GM23338 (cell line): ENCODE results near the gene IZUMO1R. TPM values are rescaled to one million over a fixed set of nuclear protein-coding genes. Genes with fewer than 3 reads are reported as not detected.

Experiments used
- ATAC-seq: fragments of 200-7000 bp; cut with Tn5 transposase; 3 replicates; pipeline ENCODE4 v1.9.1; 2020
- DNase-seq: peaks from one replicate; pipeline ENCODE4 v3.0.0-alpha.2; 2015; ENCODE audit warnings: low spot score
- H2AFZ ChIP-seq: fragments of 200-600 bp; sonication (generic); 2 replicates; pipeline ENCODE4 v1.8.0; 2016; ENCODE audit warnings: antibody characterized with exemption, mild to moderate bottlenecking, moderate library complexity
- H3F3A ChIP-seq: fragments of 200-600 bp; sonication (generic); replicated peaks from 2 replicates; pipeline ENCODE4 v1.8.0; 2017; ENCODE audit warnings: antibody characterized with exemption, mixed run types, low read depth
- H3K27ac ChIP-seq: fragments of 200-600 bp; sonication (generic); 2 replicates; pipeline ENCODE4 v1.6.1; 2016; ENCODE audit warnings: low read depth
- H3K27me3 ChIP-seq: fragments of 200-600 bp; sonication (generic); 2 replicates; pipeline ENCODE4 v1.8.0; 2016; ENCODE audit warnings: mild to moderate bottlenecking, mixed run types, moderate library complexity; ENCODE audit not compliant: insufficient read depth
- H3K36me3 ChIP-seq: fragments of 200-600 bp; sonication (generic); 2 replicates; pipeline ENCODE4 v1.8.0; 2016; ENCODE audit warnings: mild to moderate bottlenecking; ENCODE audit not compliant: insufficient read depth
- H3K4me1 ChIP-seq: fragments of 200-600 bp; sonication (generic); 2 replicates; pipeline ENCODE4 v1.8.0; 2016; ENCODE audit warnings: mild to moderate bottlenecking, moderate library complexity; ENCODE audit not compliant: insufficient read depth
- H3K4me2 ChIP-seq: fragments of 200-600 bp; sonication (generic); 2 replicates; pipeline ENCODE4 v1.7.1; 2017; ENCODE audit warnings: mixed run types
- H3K4me3 ChIP-seq: fragments of 200-600 bp; sonication (generic); 2 replicates; pipeline ENCODE4 v1.6.1; 2016; ENCODE audit warnings: mixed run types
- H3K79me2 ChIP-seq: fragments of 200-600 bp; sonication (generic); replicated peaks from 2 replicates; pipeline ENCODE4 v1.8.0; 2017; ENCODE audit warnings: mild to moderate bottlenecking; ENCODE audit not compliant: insufficient read depth
- H3K9me2 ChIP-seq: fragments of 200-600 bp; sonication (generic); 2 replicates; pipeline ENCODE4 v1.8.0; 2017; ENCODE audit not compliant: insufficient read depth
- H4K20me1 ChIP-seq: fragments of 200-600 bp; sonication (generic); replicated peaks from 2 replicates; pipeline ENCODE4 v1.8.0; 2017; ENCODE audit warnings: mild to moderate bottlenecking; ENCODE audit not compliant: insufficient read depth
- H3K27ac Mint-ChIP-seq: 2 replicates; pipeline ENCODE4 v1.8.0; 2020; ENCODE audit warnings: inconsistent platforms, mild to moderate bottlenecking, moderate library complexity, mixed read lengths
- H3K27me3 Mint-ChIP-seq: 3 replicates; pipeline ENCODE4 v1.8.0; 2022; ENCODE audit warnings: low read depth, mild to moderate bottlenecking, moderate library complexity, mixed read lengths, inconsistent platforms; ENCODE audit not compliant: insufficient read depth, poor library complexity
- H3K36me3 Mint-ChIP-seq: 3 replicates; pipeline ENCODE4 v1.8.0; 2021; ENCODE audit warnings: low read depth, mild to moderate bottlenecking, inconsistent platforms, moderate library complexity, mixed read lengths
- H3K4me1 Mint-ChIP-seq: 3 replicates; pipeline ENCODE4 v1.8.0; 2020; ENCODE audit warnings: mild to moderate bottlenecking, inconsistent platforms, mixed read lengths
- H3K4me3 Mint-ChIP-seq: 3 replicates; pipeline ENCODE4 v1.8.0; 2021; ENCODE audit warnings: moderate library complexity, mild to moderate bottlenecking, inconsistent platforms, mixed read lengths
- H3K9me3 Mint-ChIP-seq: 3 replicates; pipeline ENCODE4 v1.8.0; 2020; ENCODE audit warnings: moderate library complexity, mild to moderate bottlenecking, inconsistent platforms, mixed read lengths
- CREB1 ChIP-seq: fragments of 250-450 bp; sonication (Bioruptor Pico); IDR thresholded peaks from 2 replicates; pipeline ENCODE4 v1.5.0; 2020; ENCODE audit warnings: low read depth, mild to moderate bottlenecking, moderate library complexity
- ETS1 ChIP-seq: IDR thresholded peaks from 2 replicates; pipeline ENCODE4 v1.6.1; 2016; ENCODE audit warnings: antibody characterized with exemption
- EZH2 ChIP-seq: fragments of 200-600 bp; sonication (generic); IDR thresholded peaks from one replicate; pipeline ENCODE4 v1.8.0; 2017; ENCODE audit warnings: antibody characterized with exemption, mild to moderate bottlenecking, low read depth; ENCODE audit not compliant: unreplicated experiment
- EZH2phosphoT487 ChIP-seq: fragments of 200-600 bp; sonication (generic); IDR thresholded peaks from one replicate; pipeline ENCODE4 v1.8.1; 2018; ENCODE audit warnings: antibody characterized with exemption; ENCODE audit not compliant: unreplicated experiment
- JUNB ChIP-seq: IDR thresholded peaks from one replicate; pipeline ENCODE4 v1.6.1; 2016; ENCODE audit warnings: antibody characterized with exemption; ENCODE audit not compliant: unreplicated experiment
- NANOG ChIP-seq: IDR thresholded peaks from 2 replicates; pipeline ENCODE4 v1.6.1; 2016; ENCODE audit warnings: antibody characterized with exemption, borderline replicate concordance
- POLR2AphosphoS5 ChIP-seq: IDR thresholded peaks from 2 replicates; pipeline ENCODE4 v1.6.1; 2016; ENCODE audit warnings: antibody characterized with exemption, low read depth
- STAT1 ChIP-seq: IDR thresholded peaks from one replicate; pipeline ENCODE4 v1.6.1; 2016; ENCODE audit warnings: antibody characterized with exemption; ENCODE audit not compliant: unreplicated experiment
- ZNF114 ChIP-seq: fragments of 250-450 bp; sonication (Bioruptor Pico); IDR thresholded peaks from 2 replicates; pipeline ENCODE4 v1.5.0; 2020; ENCODE audit warnings: mild to moderate bottlenecking, moderate library complexity
- ZNF331 ChIP-seq: fragments of 250-450 bp; sonication (Bioruptor Pico); IDR thresholded peaks from 2 replicates; pipeline ENCODE4 v1.5.0; 2020; ENCODE audit warnings: low read depth, mild to moderate bottlenecking, moderate library complexity
- polyA plus RNA-seq: library from polyadenylated mRNA; unstranded; fragments of >200 nt; fragmentation: Nextera tagmentation; extraction: Ambion mirVana; gene quantifications from 2 replicates; pipeline ENCODE4 v1.2.1, GENCODE V29; 2016
- total RNA-seq: library from RNA; depleted of rRNA; stranded (reverse); fragments of >200 nt; shearing (Covaris generic); gene quantifications from 2 replicates; pipeline ENCODE4 v1.2.3, GENCODE V29; 2014
- TF ChIP-seq, protein P1 (sequence below), 2 experiments: fragments of 200-600 bp in 1 of 2; sonication (generic) in 1 of 2; conservative IDR thresholded peaks; 2 replicates each; pipeline versions ENCODE4 v1.5.1 to v1.6.1; 2016 to 2017; ENCODE audit warnings: antibody characterized with exemption in 2 of 2, low read depth in 2 of 2, mild to moderate bottlenecking in 2 of 2, moderate library complexity in 1 of 2

Gene IZUMO1R
- total and polyA plus RNA-seq, 2 experiments from 2014 or later, result not detected

DNA sequence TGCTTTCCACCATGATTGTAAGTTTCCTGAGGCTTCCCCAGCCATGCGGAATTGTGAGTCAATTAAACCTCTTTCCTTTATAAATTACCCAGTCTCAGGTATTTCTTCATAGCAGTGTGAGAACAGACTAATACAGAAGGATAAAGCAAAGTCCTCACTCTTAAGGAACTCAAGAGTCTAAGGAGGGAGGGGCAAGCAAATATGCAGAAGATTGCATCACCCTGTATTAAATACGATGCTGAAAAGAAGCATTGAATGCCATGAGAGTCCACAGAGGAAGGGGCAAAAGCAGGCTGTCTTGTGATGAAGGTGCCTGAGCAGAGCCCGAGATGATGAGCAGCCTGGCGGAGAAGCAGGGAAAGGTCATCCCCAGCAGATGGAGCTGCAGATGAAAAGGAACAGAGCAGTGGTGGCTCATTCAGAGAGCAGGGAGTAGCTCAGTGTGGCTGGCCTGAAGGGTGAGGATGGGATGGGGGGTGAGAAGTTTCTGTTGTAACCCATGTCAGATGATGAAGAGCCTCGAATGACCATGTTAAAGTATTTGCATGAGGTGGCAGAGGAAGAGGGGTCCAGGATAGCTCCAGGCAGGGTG, 6.3 kb upstream of the IZUMO1R start:
- Histone ChIP-seq H3K4me3 (no peak overlapping the region), H3K27me3 (no peaks in the 10 kb centered on the region), H2AFZ (peak overlapping the region; percentile 7; the same call in 1 of the 2 replicates), H4K20me1 (no peaks in the 10 kb centered on the region), H3K79me2 (no peaks in the 10 kb centered on the region), H3K4me2 (no peak overlapping the region), H3K4me1 (peaks cover 7% of the 10 kb centered on the region), H3K36me3 (no peaks in the 10 kb centered on the region), H3K9me2 (no peaks in the 10 kb centered on the region), H3F3A (no peaks in the 10 kb centered on the region), H3K27ac (no peak overlapping the region)
- Mint-ChIP-seq H3K4me3 (no peak overlapping the region), H3K9me3 (no peaks in the 10 kb centered on the region), H3K4me1 (peaks cover 14% of the 10 kb centered on the region), H3K27me3 (peaks cover 3% of the 10 kb centered on the region), H3K27ac (no peak overlapping the region), H3K36me3 (no peaks in the 10 kb centered on the region)
- no peak for TF ChIP-seq EZH2phosphoT487
- TF ChIP-seq, protein P1, sequence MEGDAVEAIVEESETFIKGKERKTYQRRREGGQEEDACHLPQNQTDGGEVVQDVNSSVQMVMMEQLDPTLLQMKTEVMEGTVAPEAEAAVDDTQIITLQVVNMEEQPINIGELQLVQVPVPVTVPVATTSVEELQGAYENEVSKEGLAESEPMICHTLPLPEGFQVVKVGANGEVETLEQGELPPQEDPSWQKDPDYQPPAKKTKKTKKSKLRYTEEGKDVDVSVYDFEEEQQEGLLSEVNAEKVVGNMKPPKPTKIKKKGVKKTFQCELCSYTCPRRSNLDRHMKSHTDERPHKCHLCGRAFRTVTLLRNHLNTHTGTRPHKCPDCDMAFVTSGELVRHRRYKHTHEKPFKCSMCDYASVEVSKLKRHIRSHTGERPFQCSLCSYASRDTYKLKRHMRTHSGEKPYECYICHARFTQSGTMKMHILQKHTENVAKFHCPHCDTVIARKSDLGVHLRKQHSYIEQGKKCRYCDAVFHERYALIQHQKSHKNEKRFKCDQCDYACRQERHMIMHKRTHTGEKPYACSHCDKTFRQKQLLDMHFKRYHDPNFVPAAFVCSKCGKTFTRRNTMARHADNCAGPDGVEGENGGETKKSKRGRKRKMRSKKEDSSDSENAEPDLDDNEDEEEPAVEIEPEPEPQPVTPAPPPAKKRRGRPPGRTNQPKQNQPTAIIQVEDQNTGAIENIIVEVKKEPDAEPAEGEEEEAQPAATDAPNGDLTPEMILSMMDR (conservative IDR thresholded peaks at IDR 0.05; ENCODE audit: low read depth in 2 of 2), result peak; percentile 41 to 63; a peak in 3 of 4 replicates
- peak; percentile 64 for ATAC-seq
- peak; percentile 52 for DNase-seq

GRCh38 chr11:94302776-94303175, 1.6 kb upstream of the IZUMO1R start:
- no peaks in the 10 kb centered on the region for H3K36me3 Mint-ChIP-seq
- H2AFZ ChIP-seq, result peak overlapping the region; percentile 91
- H3K27ac ChIP-seq, result no peak overlapping the region
- no peaks in the 10 kb centered on the region for H3K36me3 ChIP-seq
- peaks cover 20% of the 10 kb centered on the region for H3K4me1 ChIP-seq
- H3F3A ChIP-seq, result no peaks in the 10 kb centered on the region
- 0 out of 2 replicates have a peak, but pooled peaks cover 4% of the 10 kb centered on the region for H3K9me2 ChIP-seq
- ATAC-seq (peak; percentile 49), DNase-seq (peak; percentile 34)
- H3K79me2 ChIP-seq, result no peaks in the 10 kb centered on the region
- peak overlapping the region; percentile 61 for H3K4me3 Mint-ChIP-seq
- no peaks in the 10 kb centered on the region for H3K9me3 Mint-ChIP-seq
- peaks cover 33% of the 10 kb centered on the region for H3K4me1 Mint-ChIP-seq
- H3K27ac Mint-ChIP-seq, result no peak overlapping the region
- H3K4me3 ChIP-seq, result 0 out of 2 replicates have a peak overlapping the region, but pooled peaks have one; percentile 36
- H3K4me2 ChIP-seq, result peak overlapping the region; percentile 64
- no peaks in the 10 kb centered on the region for H3K27me3 ChIP-seq
- TF ChIP-seq EZH2phosphoT487 (no peak), POLR2AphosphoS5 (no peak), EZH2 (no peak), ZNF114 (CRISPR knock-in tag) (no peak), ZNF331 (CRISPR knock-in tag) (no peak), CREB1 (no peak), JUNB (no peak), ETS1 (no peak), NANOG (no peak), STAT1 (no peak)
- TF ChIP-seq, protein P1 (conservative IDR thresholded peaks at IDR 0.05; ENCODE audit: low read depth in 2 of 2), result no peak
- H4K20me1 ChIP-seq, result no peaks in the 10 kb centered on the region
- H3K27me3 Mint-ChIP-seq, result peaks cover 7% of the 10 kb centered on the region
